Stimulated activated CD4-positive, alpha-beta T cell treated with anti-CD3 and anti-CD28 coated beads, Interleukin-15, amount 100 ng/mL, for 1 hour (primary cell): Measurements from ENCODE around the gene MRC2.
A peak's percentile ranks its signal among the peaks of the same experiment; 100 is the strongest.
"Not testable (repeated sequence)": the region's sequence is repeated elsewhere in the genome, so short reads cannot be mapped to it uniquely, and the experiment has no call there.

Experiments used
- DNase-seq, 2 donors: peaks; one replicate each; pipeline ENCODE4 v3.0.0-alpha.2; 2020; ENCODE audit warnings: low read depth in 1 of 2, low spot score in 1 of 2

The MRC2 gene

DNA sequence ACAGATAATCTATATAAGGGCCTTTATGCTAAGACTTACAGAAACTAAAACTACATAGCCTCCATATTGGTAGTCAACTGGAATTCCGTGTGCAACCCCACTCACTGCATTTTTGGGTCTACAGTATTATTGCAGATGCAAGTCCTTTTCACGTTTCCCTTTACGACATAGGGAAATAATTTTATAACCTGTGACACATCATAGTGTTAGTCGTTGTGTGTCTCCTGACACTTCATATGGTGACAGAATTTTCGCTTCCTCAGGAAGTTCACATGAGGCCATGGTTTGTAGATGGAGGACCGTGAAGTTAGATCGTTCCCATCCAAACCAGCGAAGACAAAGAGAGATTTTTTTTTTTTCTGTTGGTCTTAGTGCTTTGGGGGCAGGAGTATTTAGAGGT is 15.7 kb upstream of the MRC2 start:
- no peak for DNase-seq

DNA sequence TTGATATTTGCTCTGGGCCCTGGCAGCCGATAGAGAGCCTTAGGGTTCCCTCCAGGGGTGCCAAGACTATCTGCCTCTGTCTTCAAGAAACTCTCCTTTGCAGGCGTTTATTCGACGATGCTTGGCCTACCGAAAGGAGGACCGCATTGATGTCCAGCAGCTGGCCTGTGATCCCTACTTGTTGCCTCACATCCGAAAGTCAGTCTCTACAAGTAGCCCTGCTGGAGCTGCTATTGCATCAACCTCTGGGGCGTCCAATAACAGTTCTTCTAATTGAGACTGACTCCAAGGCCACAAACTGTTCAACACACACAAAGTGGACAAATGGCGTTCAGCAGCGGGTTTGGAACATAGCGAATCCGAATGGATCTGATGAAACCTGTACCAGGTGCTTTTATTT is 15.2 kb upstream of the MRC2 start:
- DNase-seq: not testable (repeated sequence)

DNA sequence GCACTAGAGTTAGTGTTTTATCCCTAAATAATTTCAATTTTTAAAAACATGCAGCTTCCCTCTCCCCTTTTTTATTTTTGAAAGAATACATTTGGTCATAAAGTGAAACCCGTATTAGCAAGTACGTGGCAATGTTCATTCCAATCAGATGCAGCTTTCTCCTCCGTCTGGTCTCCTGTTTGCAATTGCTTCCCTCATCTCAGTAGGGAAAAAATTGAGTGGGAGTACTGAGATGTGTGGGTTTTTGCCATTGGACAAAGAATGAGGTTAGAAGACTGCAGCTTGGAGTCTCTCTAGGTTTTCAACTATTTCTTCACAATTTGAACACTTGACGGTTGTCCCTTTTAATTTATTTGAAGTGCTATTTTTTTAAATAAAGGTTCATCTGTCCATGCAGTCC is 14.4 kb upstream of the MRC2 start:
- not testable (repeated sequence) for DNase-seq

DNA sequence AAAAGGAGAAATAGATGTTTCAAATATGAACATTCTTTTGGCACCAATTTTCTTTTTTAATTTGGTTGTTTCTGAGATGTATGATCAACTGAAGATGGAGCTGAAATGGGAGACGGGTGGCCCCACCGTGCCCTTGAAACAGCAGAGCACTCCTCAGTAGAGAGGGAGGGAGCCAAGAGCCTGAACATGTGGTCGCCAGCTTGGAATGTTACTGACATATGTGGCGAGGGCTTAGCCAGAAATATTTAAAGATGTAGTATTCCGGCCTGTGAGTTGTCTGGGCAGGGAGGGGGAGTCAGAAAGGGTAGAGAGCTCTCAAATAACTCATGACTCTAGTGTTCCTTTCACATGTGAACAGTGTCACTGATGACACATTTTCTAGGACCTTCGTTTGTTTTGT is 13.3 kb upstream of the MRC2 start:
- no peak for DNase-seq

DNA sequence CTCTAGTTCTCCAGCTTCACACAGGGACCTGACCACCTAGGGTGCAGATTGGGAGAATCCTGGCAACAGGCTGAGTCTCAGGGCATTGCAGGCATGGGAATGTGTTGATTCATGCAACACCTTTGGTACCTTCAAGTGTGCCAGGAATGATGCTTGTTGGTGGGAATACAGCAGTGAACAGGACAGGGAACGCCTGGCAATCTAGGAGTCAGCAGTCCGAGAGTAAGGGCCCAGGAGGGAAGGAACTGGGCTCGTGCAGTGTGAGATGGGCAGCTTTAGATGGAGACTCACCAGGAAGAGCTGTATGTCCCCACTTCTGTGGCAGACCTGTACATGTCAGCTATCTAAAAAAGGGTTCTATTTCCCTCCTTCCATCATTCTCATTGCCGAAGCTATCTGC is 12.0 kb upstream of the MRC2 start:
- DNase-seq: no peak

DNA sequence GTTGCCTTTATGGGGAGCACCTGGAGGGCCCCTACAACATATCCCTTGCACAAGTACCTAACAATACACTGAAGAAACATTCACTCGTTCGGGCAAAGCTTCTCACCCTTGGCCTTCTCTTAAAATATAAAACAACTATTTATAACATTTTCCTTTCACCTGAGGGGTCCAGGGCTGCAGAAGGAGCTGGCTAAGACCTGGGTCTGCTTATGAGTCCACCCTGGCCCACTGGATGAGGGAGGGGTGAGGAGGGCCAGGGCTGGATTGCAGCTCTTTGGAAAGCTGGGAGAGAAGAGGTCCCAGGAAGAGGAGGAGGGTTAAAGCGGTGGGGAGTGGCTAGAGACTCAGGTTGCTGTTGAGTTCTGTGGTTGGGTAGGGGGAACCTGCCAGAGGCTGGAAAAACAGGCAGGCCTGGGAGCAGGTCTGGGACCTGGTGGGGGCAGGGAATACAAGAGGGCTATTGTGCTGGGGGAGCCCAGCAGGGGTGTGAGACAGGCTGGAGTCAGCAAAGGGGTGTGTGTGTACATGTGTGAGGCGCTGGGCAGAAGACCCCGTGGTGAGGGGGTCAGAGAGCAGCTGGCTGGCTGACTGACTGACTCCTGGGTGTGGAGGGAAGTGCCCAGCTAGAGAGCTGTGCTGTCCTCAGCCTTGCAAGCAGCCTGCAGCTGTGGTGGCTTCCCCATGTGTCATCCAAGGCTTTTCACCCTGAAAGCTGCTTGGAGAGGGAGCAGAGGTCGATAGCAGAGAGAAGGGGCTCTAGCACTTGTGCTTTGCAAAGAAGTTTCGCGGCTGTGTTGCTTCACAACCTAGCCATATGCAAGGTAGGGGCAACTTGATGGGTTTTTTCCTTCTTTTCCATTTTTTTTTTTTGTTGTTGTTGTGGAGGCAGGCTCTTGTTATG is 10.2 kb upstream of the MRC2 start:
- DNase-seq: no peak

DNA sequence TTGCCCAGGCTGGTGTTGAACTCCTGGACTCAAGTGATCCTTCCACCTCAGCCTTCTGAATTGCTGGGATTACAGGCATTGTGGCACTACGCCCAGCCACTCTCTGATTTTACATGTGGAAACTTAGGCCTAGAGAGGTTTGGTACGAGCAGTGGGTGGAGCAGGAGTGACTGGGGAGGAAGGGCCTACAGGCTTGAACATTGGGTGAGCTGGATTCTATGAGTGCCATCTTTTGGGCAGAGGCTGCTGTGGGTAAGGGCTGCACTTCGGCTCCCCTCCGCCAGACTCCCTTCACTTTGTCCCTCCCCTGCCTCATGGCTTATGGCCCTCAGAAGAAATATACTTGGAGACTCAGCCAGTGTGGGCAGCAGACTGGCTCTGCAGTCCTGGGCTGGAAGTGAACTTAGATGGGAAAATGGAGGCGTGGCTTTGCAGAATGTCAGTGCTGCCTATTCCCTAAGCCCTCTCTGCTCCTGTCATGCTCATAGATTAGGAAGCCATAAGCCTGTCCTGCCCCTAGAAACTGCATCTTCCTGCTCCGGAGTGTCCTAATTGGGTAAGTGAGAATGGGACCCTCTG is 9.5 kb upstream of the MRC2 start:
- DNase-seq: no peak

DNA sequence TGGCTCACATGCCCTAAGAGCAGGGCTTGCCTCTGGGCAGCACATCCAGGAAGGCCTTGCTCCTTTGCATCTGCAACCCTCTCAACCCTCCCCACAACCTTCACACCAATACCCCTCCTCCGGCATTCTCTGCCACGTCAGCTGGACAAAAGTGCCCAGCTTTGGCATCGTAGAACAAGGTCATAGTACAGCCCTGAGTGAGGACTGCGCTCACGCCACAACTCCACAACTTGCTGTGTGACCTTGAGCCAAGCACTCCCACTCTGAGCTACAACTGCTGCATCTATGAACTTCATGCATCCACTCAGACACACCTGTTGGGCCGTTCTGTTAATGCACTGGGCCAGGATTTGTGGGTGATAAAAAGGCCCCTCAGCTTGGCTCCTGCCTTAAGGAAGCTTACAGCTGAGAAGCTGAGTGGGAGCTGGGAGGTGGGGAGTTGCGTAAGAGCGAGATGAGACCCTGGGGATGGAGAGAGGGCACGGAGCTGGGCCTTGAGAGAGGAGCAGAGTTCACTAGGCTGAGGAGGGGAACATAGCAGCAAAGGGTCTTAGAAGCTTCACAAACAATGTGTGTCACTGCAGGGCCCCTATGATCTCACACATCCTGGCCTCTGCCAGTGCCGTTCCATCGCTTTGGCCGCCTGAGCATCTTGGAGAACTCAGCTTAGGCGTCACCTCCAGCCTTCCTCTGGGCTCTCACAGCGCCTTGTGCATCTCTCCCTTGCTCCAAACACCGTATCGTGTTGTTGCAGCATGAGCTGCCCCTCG is 8.6 kb upstream of the MRC2 start:
- no peak for DNase-seq

DNA sequence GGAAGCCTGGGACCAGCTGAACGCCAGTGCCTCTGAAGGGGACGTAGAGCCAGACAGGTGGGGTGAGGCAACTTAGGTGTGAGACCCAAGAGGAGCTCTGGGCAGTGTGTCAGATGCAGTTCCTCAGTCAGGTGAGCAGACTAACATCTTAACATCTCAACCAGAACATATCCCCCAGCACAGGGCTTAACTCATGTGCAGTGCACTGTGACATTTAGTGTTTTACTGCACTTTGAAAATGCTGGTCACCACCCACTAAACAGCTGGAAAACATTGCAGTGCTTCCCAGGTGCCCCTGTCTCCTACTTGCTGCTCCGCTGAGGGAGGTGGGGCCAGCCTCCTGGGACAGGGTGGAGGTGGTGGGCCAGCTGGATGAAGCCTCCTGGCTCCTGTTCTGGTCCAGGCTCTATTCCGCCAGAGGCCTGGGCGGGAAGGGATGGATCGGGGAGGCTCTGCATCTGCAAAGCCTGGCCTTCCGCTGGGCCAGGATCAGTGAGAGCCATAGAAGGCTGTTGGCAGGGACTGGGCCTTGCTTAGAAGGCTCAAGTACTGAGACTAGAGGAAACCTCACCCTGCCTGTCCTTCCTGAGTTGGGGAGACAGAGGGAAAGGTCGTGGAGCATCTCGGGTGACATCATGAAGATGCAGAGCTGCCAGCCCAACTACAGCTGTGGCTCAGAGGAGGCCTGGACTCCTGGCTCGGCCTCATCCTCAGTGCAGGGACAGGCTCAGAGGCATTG is 7.9 kb upstream of the MRC2 start:
- DNase-seq: no peak

DNA sequence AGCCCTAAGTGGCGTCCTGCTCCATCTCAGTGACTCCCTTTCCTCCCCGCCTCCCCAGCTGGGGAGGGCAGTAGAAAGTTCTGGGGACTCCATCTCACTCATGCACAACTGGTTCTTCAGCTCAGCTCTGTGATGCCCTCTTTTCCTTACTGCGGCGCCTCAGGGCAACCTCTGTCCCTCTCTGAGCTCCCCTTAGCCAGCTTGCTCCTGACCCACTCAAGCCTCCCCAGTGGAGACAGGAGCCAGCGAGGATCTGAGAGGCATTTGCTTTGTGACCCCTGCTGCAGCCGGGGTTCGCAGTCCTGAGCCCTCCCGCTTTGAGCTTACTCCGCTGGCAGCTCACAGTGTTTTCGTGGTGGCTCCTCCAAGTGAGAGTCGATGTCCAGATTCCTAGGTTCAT is 6.2 kb upstream of the MRC2 start:
- DNase-seq: no peak

DNA sequence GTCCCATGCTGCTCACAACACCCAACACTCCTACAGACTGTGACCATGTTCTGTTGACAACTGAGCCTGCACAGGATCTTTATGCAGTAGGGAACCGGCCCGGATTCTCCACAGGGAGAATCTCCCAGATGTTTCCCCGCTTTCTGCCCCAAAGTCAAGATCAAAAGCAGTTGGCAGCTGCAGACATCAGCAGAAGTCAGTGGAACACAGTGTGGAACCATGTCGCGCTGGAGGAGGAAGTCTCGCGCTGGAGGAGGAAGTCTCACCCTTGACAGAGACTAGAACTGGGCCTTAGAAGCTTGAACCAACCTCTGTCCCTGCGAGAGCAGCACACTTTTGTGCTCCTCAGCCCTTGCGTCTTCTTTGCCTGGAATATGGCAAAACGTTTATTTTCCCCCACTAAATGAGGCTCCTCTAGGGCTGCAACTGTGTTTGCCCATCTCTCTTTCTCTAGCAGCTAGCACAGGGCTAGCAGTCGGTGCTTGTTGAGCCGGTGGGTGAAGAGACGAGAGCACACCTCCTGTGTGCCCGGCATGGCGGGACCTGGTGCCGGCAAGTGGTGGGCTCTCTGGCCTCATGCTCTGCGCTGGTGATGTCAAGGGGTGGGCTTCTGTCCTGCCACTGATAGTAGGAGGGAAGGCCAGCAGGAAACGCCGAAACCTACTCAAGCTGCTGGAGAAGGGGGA is 2.1 kb upstream of the MRC2 start:
- DNase-seq: no peak

DNA sequence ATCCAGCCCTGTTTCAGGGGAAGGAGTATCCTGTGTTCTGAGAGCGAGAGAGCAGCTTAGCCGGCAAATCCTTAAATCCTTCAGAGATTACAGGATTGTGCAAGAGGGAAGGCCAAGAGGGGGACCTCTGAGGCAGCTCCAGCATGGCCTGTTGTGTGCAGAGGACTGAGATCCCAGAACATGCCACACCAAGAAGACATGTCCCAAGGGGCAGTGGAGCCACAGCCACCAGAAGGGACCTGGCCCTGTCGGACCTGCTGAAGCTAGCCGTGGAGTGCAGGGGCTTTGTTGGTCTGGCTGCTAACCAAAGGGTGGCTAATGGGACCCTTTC is 1.6 kb upstream of the MRC2 start:
- no peak for DNase-seq

DNA sequence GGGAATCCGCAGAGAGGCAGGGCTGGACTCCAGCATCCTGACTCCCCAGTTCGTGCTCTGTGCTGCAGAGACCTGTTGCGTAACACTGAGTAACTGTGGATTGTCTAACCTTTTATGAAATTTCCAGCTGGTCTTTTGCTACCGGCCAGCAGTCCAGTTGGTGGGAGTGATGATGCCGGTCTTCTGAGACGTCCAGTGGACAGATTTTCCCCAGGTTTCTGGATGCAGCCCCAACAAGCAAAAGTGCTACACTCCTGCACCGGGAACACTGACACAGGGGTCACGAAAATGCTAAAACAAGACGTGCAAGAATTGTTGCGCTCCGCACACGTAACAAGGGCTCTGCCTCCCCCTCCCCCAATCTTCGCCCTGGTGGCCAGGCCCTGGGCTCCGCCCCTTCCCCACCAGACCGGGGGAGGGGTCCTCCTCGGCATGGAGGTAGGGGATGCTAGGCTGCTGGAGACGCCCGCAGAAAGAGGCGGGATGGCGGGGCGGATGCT is 701 bp upstream of the MRC2 start:
- no peak for DNase-seq

DNA sequence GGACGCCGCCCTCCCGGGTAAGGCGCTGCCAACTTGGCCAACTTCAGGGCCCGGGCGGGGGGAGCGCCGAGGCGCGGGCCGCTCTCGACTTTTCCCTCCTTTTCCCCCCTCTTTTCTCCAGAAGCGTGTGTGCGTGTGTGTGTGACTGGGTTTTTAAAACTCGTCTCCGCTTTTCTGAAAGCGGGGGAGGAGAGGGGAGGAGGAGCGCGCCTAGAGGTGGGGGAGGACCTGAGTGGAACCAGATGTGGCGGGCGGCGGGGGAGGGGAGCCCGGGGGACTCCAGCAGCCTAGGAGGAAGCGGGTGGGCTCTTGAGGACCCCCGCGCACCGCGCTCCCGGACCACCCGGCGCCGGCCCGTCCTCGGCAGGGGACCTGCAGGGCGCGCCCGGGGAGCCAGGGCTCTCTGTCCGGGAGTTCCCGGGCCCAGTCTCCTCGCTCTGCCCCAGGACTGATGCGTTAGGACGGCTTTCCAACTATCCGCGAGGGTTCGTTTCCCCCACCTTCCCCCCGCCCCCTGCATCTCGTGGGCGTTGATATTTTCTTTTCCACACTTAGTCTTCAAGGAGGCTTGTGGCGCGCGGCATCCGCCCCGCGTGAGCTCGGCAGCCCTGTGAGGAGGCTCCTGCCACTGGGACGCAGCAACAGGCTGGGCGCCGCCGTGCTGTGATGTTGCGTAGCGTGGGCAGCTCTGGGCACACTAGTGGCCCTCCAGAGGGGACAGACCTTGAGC is 599 bp downstream of the MRC2 start:
- peak in 1 of 2 donors; percentile 40 for DNase-seq

DNA sequence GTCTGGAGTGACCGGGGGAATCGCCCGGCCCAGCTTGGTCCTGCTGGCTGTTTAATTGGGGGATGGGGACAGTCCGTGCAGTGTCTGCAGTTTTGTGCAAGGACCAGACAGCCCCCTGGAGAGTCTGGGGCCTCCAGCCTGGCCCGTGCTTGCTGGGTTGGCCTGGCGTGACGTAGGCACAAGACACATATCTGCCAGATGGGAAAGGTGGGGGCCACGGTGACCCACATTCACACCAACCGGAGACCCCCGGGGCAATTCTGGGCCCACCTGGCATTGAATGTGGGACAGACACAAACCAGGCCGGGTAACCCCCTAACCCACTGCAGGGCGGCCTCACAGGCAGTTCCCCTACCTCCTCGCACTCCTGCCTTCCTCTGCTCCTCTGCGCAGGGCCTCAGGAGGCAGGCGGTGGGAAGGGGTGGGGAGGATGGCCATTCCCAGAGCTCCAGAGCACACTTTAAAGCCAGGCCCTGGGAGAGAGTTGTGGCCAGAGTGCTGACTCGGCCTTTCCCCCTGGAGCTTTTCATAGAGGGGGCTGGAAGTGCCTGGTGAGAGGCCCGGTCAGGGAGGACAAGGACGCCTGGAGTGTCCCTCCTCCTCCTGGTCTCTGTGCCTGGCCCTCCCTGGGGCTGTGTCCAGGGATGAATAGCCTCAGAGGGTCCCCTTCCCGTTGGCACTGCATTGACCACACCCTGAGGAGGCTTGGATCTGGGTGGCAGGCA is 1.5 kb downstream of the MRC2 start:
- DNase-seq: no peak

DNA sequence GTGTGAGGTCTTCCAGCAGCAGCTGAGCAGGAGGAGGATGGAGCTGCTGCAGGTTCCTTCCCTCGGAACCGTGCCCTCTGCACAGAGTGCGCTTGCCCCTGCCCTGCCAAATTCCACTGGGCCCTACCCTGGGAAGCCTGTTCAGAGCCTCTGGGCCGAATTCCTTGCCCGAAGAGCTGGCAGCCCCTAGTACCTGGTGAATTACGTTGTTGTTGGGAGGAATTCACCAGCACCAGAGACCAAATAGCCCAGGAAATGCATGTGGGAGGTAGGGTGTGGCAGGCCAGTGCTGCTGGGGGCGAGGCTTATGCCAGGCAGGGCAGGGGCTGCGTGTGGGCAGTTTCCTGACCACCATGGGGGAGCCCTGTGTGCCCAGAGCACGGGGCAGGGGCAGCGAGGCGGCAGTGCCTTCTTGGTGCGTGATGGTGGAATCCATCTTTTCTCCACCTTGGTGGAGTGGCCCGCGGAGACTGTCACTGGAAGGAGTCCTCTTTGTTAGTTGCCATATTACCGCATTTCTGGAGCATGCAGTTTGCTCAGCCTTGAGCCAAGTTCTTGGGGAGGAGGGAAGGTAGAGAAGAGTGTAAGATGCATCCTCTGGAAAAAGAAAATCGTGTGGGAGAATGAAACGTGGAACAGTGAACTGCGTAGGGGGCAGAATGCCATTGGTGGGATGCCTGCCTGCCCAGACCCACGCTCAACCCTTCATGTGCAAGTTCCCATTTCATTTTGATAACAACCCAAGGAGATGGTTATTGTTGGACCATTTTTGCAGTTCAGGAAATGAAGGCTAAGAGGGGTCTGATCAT is 2.3 kb downstream of the MRC2 start:
- DNase-seq: no peak

DNA sequence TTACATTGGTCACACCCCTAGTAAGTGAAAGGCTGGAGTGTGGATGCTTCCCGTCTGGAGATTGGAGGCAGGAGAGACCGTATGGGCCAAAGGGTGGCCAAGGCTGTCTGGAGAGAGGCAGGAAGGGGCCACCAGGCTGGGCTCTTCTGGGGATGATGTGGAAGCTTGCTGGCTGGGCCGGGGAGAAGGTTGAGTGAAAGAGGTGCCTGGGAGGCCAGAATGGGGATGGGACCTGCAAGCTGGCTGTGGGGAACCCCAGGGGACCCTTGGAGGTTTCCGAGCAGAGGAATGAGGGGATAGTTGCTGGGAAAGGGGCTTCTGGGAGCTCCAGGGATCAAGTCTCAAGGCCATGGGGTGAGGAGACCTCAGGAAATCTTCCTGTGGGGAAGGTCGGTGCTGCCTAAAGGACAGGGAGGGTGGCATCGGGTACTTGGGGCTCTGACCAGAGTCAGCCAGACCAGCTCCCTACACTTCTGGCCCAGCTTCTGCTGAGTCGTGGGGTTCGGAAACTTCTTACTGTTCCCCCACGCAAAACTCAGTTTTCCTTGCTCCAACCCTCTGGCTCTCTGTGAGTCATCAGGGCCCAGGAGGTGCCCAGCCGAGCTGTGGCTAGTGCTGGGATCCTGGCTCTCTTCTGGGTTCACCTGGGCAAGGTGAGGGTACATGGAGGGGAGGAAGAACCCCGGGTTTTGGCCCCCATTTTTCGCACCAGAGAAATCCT is 3.1 kb downstream of the MRC2 start:
- no peak for DNase-seq
